Left lobe of liver (tissue), 2 donors: ENCODE results near the gene MAP10. TPM values are rescaled to one million over a fixed set of nuclear protein-coding genes. Genes with fewer than 3 reads are reported as not detected.

Experiments
- ATAC-seq: fragments of 200-7000 bp; cut with Tn5 transposase; one replicate; pipeline ENCODE4 v1.9.1; 2020; ENCODE audit warnings: mild to moderate bottlenecking, moderate library complexity
- DNase-seq: peaks from one replicate; pipeline ENCODE4 v3.0.0-alpha.2; 2020; ENCODE audit warnings: low spot score
- total RNA-seq: library from RNA; stranded (reverse); gene quantifications from one replicate; pipeline ENCODE4 v1.2.1, GENCODE V29; 2021
- donor health status: DM: no; HTN: no; CAD: no; lungs with moderate emphysema.
- donor health status: DM: no; HTN: yes; CAD: no.

The MAP10 gene
- total RNA-seq, 1 donor from 2014 or later, result 1.6 TPM

DNA sequence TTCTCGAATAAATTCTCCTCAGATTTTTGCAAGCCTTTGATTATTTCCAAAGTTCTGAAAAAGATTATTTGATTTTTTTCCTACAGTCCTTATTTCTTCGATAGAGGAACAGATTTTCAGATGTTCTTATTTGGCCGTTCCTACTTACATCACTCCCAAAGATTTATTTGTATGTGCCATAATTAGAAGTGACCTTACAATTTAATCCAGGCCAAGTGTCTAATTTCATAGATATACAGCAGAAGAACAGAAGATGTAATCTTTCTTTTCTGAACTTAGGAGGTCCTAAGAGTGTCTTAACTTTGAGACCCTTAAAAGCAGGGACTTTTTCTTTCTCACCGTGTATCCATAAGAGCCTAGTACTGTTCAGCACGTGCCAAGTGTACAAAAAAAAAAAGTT is 46.3 kb downstream of the MAP10 start:
- ATAC-seq (no peak), DNase-seq (no peak)

DNA sequence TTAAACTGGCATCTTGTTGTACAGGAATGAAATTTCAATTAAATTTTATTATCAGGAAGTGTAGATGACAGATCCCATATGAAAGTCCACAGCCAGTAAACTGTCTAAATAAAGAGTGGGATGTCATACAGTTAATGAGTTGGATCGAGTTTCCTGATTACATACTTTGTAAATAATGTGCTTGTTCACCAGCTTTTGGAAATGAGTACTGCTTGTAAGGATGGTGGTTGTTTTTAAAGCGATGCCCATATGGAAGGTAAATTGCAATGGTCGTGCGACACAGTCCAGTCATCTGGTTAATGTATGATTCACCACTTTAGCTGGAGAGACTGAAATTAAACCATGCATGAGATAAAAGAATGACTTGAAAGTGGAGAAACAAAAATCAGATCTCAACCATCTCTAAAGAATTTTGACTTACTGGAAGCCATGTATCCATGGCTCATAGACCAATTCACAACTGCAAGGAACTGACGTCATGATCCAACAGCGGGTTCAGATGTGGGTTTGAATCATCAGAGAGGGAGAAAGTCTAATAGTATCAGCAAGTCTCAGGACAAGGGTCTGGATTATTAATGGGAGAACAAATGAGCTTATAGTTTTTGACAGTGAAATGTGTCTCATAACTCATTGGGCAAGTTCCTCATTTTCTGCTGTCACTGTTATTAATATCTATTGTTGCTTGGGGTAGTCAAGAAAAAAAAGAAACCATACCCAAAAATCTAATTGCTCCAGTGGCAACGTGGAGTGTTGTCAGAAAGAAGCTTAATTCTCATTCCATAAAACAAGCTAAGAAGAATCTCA is 49.0 kb downstream of the MAP10 start:
- no peak for DNase-seq
- no peak for ATAC-seq

DNA sequence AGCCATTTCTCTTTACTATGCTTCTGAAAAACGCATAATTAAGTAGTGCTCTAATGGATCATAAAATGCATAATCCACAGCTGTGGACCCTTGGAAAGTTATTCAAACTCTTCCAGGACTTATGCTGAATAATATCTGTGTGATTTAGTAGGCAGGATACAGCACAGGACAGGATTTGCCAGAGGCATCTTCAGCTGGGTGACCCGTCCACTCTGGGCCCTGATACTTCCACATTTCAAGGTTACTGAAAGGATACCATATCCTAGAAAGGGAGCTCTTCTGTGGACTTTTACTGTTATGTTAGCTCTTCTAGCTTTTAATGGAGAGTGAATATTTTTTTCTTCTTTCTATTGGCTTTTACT is 49.6 kb downstream of the MAP10 start:
- no peak for ATAC-seq
- no peak for DNase-seq

DNA sequence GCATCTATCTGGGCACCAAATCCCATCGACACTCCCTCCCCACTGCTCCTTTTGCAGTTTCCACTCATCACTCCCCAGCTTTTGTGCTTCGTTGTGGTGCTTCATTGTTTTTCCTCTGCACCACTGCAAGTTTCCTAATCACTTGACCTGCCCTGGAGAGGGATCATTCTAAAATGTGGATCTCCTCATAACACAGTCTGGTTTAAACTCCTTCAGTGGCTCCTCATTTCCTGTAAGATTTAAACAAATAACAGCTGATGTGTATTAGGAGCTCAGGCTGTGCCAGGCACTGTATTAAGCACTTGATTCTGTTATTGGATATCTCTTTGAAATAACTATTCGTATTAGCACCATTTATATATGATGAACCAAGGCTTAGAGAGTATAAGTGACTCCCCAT is 51.3 kb downstream of the MAP10 start:
- ATAC-seq, result no peak
- no peak for DNase-seq

Other genes starting within 250 kb of the MAP10 start
- 3.0 TPM for gene SIPA1L2, start 175.3 kb upstream of the MAP10 start, total RNA-seq
- 18.5 TPM for gene NTPCR, start 145.2 kb downstream of the MAP10 start, total RNA-seq